OCI-M2 (cell line): ENCODE results near the gene RBP5.
A peak's percentile ranks its signal among the peaks of the same experiment; 100 is the strongest.

Experiments used
- DNase-seq: peaks from one replicate; lab custom pipeline; 2025; ENCODE audit not compliant: unreplicated experiment; lab: John Stamatoyannopoulos, UW

Gene RBP5

DNA sequence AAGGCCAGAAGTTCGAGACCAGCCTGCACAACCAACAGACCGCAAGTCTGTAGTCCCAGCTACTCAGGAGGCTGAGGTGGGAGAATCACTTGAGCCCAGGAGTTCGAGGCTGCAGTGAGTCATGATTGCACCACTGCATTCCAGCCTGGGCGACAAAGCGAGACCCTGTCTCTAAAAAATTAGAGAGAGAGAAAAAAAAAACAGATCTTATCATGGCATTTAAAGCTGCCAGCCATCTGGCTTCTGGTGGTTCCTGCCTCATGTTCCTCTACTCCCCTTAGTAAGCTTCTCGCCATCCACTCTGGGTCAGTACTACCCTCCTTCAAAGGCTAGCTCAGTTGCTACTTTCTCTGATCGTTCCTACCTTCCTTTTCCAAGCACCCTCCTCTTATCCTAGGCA is 17.5 kb upstream of the RBP5 start:
- DNase-seq: no peak

DNA sequence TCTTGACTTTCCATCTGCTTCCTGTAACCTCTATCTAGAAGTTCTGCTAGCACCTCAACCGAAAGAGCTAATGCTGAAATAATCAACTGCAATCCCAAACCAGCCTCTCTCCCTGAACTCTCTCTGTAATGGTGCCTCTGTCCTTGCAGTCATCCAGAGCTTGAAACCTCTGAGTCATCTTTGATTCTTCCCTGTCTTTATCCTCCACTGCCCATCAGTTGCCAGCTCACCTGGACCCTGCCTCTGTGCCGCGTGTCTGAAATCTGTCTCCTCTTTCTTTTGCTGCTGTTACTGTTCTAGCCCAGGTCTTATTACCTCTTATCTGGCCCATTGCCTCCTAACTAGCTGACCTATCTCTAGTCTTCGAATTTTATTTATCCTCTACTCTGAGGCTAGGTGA is 17.0 kb upstream of the RBP5 start:
- DNase-seq: no peak

DNA sequence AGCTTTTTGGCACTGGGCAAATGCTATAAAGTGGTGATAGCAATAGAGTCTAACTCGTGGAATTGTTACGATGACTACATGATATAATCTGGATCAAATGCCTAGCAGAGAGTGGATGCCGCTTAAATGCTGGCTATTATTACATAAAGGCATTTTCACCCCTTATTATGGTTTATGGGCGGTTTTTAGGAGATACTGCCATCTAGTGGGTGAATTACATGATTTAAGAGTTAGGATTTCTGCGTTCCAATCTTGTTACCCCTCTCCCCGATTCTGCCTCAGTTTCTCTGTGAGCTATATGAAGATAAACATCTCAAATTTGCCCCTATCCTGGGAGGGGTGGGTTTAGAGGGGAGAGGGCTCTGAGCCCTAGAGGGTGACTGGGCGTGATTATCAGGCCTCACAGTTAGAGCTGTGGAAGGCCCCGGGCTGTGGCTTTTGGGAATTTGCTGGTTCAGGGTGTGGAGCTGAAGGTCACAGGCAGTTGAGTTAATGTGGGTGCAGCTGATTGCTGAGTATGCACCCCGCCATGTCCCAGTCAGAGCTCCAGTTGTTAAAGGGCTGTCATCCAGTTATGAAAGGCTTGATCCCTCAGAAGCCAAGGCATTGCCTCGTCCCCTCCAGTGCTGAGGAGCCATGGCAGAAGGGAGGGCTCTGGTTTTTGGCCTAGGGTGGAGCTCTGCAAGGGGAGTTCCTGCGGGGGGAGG is 15.9 kb upstream of the RBP5 start:
- peak; percentile 5 for DNase-seq

DNA sequence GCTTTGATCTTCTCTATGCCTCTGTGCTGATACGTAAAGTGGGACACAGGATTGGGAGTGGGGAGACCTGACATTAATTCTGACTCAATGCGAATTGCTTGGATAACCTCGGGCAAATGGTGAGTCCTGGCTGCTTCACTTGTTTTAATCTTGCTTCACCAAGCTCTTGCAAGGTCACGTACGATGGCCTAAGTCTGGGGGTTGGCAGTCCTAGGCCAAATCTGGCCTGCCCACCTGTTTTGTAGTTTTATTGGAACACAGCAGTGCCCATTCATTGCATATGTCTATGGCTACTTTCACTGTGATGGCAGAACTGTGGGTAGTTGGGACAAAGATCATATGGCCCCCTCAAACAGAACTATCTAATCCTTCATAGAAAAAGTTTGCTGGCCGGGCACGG is 14.9 kb upstream of the RBP5 start:
- no peak for DNase-seq

DNA sequence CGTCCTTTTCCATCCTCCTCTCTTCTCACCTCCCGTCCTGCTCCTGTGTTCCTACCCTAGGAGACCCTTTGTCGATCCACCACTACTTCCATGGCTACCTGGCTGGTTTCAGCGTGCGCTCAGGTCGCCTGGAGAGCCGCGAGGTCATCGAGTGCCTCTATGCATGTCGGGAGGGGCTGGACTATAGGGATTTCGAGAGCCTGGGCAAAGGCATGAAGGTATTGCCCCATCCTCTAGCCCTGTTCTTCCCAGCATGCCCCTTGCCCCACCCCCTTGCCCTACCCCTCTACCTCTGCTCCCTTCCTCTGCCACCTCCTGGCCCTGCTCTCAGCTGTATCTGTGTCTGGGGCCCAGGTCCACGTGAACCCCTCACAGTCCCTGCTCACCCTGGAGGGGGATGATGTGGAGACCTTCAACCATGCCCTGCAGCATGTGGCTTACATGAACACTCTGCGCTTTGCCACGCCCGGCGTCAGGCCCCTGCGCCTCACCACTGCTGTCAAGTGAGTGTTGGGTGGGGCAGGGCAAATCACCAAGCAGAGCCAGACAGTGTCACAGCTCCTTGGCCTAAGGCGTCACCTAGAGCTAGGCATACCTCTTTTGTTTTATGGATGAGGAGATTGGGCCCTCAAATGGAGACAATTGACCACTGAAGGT is 14.2 kb upstream of the RBP5 start:
- no peak for DNase-seq

DNA sequence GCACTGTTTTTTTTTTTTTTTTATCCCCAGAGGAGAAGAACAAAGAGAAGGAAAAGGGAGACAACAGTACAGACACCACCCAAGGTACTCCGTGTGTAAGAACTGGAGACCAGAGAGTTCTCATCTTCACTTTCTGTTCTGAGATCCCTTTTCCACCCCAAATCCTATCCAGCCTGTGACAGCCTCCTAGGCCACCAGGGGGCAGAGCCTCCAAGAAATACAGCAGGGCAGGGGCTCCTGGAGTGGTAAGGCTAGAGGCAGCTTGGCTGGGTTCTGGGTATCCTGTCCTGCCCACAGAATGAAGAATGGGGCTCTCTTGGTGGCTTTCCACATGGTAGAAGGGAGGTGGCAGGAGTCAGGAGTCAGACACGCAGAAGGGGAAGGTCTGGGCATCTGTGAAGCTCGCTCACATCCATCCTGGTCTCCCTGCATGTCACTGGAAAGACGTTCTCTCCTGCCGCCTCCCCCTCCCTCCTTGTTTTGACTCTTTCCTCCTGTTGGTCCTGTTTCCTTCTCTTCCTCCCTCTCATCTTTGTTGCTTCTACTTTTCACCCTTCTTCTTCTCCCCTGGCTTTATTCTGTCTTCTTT is 13.5 kb upstream of the RBP5 start:
- no peak for DNase-seq

DNA sequence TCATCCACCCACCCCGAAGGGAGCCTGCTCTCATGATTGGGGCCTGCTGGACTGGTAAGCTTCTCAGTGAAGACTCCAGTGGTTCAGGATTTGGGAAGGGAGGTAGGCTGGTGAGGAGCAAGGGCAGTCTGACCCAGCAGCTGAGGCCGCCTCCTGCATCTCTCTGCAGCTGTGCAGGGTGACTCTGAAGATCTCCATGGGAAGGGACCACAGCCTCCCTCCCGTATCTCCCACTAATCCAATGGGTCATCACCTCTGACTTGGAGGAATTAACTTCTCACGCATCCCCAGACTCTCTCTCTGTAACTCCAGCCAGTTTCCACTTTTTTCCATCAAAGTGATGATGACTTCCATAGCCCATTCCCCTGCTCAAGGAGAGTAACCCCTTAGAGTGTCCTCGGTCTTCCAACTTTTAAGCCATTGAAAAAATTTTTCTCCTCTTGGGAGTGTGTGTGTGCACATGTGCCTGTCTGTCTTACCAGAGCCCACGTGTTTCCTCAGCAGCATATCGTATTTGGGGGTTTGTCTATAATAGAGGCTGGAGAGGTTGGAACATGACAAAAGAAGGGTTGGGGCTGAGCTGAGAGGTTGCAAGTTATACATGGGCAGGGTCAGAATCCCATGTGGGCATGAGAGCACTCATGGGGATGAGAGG is 12.8 kb upstream of the RBP5 start:
- DNase-seq: no peak

DNA sequence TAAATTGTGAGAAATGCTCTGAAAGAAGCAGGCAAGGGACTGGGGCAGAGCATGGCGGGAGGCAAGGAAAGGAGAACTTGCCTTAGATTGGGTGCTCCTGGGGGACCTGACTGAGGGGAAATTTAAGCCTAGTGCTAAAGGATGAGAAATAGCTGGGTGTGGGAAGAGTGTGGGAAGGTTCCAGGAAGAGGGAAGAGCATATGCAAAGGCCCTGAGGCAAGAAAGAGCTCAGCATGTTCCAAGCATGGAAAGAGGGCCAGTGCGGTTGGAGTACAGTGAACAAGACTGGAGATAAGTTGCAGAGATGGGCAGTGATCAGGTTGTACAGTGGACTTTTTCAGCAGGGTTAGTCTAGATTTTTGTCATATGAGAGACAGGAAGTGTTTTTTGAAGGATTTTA is 10.5 kb upstream of the RBP5 start:
- no peak for DNase-seq

DNA sequence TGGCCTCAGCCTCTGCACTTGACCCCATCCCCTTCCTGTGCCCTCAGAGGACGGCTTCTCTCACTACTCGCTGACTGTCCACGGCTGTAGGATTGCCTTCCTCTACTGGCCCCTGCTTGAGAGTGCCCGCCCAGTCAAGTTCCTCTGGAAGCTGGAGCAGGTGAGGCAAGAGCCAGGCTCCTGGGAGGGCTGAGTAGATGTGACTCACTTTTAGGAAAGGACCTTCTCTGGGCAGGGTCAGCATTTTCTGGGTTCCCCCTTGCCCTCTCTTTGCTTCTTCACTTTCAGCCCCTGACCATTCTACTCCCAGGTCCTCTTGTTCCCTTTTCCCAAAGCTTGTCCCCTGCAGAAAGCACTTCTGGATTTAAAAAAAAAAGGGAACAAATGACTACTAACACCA is 9.2 kb upstream of the RBP5 start:
- DNase-seq: no peak

DNA sequence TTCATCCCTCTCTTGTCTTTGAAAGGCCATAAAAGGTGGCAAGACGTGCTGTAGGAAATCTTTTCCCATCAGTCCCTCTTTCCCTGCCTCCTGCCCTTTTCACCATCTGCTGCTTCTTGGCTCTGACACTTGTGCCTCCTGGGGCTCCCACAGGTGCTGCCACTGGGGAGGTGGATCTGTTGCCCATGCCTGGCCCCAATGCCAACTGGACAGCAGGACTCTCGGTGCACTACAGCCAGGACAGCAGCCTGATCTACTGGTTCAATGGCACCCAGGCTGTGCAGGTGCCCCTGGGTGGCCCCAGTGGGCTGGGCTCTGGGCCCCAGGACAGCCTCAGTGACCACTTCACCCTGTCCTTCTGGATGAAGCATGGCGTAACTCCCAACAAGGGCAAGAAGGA is 8.0 kb upstream of the RBP5 start:
- no peak for DNase-seq

DNA sequence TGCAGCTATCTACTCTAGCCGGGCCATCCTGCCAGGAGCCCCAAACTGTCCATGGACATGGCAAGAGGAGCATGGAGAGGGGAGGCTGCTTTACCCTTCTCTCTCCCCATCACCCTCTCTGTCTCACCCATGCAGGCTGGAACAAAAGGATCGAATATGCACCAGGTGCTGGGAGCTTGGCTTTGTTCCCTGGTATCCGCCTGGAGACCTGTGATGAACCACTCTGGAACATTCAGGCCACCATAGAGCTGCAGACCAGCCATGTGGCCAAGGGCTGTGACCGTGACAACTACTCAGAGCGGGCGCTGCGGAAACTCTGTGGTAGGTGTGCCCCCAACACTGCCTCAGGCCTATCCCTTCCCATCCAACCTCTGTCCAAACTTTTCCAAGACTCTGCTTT is 7.4 kb upstream of the RBP5 start:
- DNase-seq: no peak

DNA sequence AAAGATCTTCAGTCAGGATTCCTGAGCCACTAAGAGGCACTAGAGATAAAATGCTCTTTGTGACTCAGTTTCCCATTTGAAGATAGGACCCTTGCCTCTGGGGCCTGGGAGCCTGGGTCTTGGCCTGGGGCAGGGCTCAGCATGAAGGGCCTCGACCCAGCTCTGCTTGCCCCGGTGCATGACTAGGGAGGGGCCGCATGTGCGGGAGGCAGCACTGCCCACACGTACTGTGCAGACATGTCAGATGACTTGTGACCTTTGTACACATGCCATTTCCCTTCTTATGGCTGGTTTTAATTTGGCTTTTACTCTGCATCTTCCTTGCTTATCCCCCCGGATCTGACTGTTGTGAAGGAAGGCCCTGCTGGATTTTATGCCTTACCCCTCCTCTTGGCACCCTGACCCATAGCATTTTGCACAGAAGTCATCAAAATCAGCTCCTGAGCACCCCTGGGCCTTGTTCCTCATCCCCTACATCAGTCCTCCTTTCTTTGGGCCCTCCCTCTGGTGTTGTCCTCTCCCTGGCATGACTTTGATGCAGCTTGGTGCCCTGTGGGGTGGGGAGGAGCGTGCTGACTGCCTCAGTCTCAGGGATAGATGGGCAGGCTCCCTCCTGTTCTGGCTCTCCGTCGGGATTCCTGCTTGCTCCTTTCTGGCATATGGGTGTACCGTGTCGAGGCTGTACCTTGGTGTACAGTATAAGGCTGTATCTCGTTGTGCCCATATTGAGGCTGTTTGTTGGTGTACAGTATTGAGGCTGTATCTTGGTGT is 5.9 kb upstream of the RBP5 start:
- no peak for DNase-seq

DNA sequence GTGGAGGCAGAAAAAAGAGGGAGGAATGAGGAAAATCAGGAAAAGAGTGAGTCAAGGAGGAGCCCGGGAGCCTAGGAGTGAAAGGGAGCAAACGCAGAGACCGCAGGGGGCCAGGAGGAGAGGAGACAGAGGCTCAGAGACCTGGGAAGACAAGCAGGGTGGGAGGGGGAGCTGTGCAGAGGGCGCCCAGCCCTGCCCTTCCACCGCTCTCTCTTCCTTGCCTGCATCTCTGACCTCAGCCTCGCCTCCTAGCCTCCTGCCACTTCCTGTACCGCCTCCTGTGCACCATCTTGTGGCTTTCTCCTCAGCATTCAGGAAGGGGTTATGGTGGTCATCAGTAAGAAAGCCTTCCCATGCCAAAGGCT is 2.8 kb upstream of the RBP5 start:
- DNase-seq: no peak

DNA sequence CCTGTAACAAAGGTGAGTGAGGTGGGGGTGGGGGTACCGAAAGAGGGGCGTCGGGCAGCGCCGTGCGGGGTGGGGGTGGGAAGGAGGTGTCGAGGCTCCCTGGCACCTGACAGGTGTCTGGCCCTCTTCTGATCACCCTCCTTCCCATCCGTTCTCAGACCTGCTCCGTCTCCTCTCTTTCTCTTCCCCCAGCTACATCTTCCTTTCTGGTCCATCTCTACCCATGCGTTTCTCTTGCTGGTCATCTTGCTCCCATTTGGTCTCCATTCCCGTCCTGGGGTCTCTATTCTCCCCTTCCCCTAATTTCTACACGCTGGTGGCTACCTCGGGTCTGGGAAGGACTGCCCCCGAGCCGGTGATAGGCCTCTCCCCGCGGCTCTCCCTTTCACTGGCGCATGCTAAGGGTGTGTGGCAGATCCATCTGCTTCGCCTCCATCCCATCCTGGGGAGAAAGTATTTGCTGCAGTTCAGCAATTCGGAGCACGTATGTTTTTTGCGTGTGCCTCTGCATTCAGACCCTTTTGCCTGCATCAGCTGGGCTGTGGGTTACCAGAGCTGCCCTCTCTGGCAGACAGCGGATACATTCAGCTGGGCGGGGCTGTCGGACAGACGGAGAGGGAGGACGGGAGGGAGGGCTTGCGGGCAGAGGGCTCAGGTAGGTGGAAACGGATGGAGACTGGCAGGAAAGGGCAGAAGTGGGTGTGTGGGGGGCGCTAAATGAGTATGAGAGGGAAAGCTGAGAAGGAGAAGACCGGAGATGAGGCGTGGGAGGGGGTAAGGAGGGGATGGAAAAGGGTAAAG is 2.2 kb upstream of the RBP5 start:
- DNase-seq: no peak

DNA sequence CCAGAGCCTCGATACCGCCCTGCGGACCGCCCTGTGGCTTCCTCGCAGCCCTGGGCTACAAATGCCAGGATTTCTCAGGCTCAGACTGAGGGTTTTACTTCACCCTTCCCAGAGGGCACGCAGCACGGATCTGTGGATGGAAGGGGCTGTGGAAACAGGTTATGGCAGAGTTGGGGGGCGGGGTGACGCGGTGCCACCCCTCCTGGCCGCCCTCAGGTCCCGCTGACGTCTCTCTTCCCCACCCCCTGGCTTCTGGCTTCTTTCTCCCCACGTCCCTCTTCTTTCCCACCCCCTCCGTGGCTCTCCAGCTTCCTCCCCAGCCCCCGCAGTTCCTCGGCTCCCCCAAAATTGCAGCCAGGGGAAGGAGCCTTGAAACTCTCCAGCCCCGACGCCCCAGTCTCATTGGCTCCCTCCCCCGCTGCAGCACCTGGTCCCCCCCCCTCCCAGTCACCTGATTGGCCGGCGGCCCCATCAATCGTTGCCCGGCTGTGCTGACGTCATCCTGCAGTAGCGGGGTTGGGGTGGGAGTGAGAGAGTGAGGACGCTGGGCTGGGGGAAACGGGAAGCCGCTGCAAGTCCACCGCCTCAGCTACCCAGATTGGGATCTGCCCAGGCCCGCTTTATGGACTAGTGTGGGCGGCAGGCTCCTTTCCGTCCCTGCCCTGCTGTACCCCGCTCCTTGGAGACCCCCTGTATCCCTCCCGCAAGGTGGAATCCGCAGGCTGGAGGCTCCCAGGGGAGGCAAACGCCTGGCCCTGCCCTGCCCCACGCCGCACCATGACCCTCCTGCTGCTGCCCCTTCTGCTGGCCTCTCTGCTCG is 1.4 kb upstream of the RBP5 start, which contains the start of gene CLSTN3:
CLSTN3 (plus strand) TSS at position 500 of the 820 bp plus-strand sequence; CDS start at position 778, 278 bp downstream.
- DNase-seq: no peak

DNA sequence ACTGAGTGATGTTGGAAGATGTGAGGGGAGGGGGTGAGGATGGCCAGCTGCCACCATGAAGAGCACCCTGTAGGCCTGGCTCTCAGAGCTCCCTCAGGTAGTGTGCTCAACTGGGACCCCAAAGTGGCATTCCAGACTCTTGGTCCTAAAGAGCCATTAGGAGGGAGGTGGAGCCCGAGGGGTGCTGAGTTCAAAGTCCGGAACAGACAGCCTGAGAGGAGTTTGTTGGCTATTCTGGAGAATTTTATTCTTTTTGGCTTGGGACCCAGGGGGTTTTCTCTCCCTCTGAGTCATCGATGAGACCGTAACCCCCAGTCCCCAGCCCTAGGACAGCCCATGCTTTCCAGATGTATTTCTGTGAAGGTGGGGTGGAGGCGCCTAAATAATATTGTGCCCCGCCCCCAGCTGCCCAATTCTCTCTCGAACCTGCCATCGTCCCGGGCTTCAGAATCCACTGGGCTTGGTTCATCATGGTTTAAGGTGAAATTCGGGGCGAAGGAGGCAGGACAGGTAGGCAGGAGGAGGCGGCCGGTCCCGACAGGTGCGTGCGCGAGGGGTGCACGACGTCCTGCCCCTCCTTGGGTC is 690 bp upstream of the RBP5 start:
- no peak for DNase-seq

DNA sequence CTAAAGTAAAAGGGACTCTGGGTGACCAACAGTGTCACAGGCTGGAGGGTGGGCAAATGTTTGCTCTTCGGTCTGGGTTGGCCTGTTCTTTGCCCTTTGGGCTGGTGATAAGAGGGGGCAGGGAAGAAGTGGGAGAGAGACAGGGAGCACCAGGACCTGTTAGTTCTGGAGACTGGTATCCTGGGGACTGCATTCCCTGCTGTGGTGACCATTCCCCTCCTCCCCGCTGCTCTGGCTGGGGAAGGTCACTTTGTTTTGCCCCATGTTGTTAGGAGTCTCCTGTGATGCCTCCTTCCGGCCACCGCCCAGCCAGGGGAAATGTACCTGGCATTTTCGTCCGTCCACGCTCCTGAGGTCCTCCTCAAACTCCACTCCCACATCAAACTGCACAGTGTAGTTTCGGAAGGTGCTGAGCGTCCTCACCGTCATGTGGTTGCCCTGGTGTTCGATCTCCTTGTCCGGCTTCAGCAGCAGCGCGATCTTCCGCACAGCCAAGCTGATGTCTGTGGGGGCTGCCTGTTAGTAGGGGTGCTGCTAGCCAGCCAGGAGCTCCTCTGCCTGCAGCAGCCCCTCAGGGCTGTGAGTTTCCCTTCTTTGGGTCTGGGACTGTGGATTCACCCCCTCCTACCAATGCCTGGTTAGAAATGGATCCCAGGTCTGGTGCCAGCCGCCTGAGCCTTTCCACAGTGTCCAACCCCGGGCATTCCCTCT is 618 bp downstream of the RBP5 start:
- no peak for DNase-seq

DNA sequence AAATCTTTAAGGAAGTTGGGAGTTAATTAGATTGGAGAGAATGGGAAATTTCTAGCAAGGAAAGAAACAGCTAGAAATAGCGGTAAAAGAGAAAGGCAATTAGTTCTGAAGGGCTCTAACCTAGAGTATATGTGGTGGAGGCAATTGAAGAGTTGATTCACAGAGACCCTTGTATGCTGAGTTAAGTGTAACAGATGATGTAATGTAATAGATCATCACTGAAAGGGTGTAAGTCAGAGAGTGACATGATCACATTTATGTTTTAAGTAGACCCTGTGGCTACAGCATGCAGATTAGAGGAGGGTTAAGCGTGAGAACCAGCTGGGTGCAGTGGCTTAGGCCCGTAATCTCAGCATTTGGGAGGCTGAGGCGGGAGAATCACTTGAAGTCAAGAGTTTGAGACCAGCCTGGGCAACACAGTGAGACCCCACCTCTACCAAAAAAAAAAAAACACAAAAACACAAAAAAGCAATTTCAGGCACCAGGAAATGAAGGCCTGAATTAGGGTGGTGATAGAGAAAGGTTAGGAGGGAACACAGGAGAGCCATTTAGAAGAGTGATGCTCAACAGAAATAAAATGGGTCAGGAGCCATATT is 3.0 kb downstream of the RBP5 start:
- DNase-seq: no peak
